ENCODE data around the gene TBATA.

The TBATA gene

DNA sequence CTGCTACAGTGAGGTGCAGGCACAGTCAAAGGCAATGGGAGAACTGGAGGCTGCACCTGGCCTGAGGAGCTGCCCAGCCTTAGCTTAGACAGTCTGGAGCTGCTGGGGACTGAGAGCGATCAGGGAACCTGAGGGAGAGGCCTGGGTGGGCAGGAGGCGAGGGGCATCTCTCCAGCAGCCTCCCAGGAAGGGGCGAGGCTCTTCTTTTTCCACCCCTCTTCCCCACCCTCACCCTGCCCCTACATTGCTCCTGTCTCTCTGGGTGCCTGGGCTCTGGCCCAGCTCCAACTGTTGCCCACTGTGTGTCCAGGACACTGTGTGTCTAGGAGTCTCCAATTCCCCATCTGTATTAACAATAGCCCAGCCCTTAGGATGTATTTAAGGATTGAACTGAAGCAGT lies 36.9 kb downstream of the TBATA start:
- CTCF ChIA-PET = interaction anchor here (1.0 to 1.9 kb wide), 3 partner anchors 11 to 199 kb away, joined by 3 to 7 read pairs (median 3); no protein-coding TSS in a partner anchor
- TF ChIP-seq, protein P1, sequence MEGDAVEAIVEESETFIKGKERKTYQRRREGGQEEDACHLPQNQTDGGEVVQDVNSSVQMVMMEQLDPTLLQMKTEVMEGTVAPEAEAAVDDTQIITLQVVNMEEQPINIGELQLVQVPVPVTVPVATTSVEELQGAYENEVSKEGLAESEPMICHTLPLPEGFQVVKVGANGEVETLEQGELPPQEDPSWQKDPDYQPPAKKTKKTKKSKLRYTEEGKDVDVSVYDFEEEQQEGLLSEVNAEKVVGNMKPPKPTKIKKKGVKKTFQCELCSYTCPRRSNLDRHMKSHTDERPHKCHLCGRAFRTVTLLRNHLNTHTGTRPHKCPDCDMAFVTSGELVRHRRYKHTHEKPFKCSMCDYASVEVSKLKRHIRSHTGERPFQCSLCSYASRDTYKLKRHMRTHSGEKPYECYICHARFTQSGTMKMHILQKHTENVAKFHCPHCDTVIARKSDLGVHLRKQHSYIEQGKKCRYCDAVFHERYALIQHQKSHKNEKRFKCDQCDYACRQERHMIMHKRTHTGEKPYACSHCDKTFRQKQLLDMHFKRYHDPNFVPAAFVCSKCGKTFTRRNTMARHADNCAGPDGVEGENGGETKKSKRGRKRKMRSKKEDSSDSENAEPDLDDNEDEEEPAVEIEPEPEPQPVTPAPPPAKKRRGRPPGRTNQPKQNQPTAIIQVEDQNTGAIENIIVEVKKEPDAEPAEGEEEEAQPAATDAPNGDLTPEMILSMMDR (IDR thresholded peaks at IDR 0.05; ENCODE audit: control extremely low read depth, extremely low read depth, low read depth, missing control alignments) = no peak
- POLR2A ChIA-PET = no interaction called here
- no peak for DNase-seq (ENCODE audit: extremely low spot score)

DNA sequence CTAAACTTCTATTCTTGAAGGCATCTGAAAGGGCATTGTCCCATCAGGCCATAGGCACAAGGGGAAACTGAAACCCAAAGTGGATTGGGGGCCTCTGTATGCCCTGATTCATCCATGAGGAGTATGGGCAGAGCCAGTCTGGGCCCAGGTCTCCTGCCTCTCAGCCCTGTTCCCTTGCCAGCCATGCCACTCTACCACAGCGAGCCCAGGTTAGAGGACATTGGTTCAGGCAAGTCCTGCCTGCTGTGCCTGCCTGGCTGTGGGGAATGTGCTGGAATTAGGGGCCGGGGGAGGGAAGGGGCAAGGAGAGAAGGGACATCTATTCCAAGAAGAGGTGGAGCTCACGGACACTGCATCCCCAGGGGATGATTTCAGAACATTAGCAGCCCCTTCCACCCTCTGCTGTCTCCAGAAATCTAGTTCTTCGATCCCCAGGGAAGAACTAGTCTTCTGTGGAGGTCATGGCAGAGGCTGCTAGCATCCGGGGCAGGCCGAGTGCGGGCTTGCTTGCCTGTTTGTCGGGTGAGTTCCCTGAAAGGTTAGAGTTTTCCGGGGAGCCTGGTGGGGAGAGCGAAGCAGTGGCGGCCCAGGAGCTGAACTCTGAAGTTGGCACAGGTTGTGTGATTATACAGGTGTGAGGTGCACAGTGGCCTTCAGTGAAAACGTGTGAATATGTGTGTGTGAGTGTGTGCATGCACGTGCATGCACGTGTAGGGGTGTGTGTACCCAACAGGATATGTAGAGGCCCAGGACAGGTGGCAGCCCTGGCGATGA lies 37.8 kb downstream of the TBATA start:
- TF ChIP-seq, protein P1 (IDR thresholded peaks at IDR 0.05; ENCODE audit: control extremely low read depth, extremely low read depth, low read depth, missing control alignments) = no peak
- ChIA-PET POLR2A (no interaction called here), CTCF (interaction anchor here (0.9 to 1.9 kb wide), 2 partner anchors 197 to 198 kb away, joined by 3 to 7 read pairs; no protein-coding TSS in a partner anchor)
- no peak for DNase-seq (ENCODE audit: extremely low spot score)

GRCh38 chr10:70745555-70745954 lies 39.6 kb downstream of the TBATA start:
- POLR2A ChIA-PET = no interaction called here
- DNase-seq (ENCODE audit: extremely low spot score) = no peak
- CTCF ChIA-PET = interaction anchor here (0.9 to 1.0 kb wide), 2 partner anchors 185 to 195 kb away, joined by 3 read pairs; no protein-coding TSS in a partner anchor
- TF ChIP-seq, protein P1 (IDR thresholded peaks at IDR 0.05; ENCODE audit: control extremely low read depth, extremely low read depth, low read depth, missing control alignments) = no peak

- TF ChIP-seq, protein P1 (IDR thresholded peaks at IDR 0.05; ENCODE audit: control extremely low read depth, extremely low read depth, low read depth, missing control alignments) = no peak
- ChIA-PET POLR2A (no interaction called here), CTCF (no interaction called here)
- DNase-seq (ENCODE audit: extremely low spot score) = no peak
Observed at GRCh38 chr10:70744617-70745143, 40.5 kb downstream of the TBATA start.

DNA sequence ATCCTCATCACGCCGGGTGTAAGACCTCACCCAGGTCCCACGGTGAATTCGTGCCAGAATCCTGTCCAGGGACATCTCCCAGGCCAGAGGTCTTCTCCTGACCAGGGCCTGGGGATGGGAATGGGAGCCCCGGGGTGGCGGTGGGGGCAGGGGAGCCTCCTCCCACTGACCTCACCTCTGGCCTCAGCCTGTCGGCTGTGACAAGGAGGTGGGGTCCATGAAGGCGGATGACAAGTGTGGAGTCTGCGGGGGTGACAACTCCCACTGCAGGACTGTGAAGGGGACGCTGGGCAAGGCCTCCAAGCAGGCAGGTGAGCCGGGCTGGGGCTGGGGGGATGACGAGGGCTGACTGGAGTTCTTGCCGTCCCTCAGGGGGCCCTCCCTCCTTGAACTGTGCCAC lies 41.3 kb downstream of the TBATA start:
- CTCF ChIA-PET = no interaction called here
- TF ChIP-seq, protein P1 (IDR thresholded peaks at IDR 0.05; ENCODE audit: control extremely low read depth, extremely low read depth, low read depth, missing control alignments) = no peak
- no peak for DNase-seq (ENCODE audit: extremely low spot score)
- POLR2A ChIA-PET = no interaction called here

DNA sequence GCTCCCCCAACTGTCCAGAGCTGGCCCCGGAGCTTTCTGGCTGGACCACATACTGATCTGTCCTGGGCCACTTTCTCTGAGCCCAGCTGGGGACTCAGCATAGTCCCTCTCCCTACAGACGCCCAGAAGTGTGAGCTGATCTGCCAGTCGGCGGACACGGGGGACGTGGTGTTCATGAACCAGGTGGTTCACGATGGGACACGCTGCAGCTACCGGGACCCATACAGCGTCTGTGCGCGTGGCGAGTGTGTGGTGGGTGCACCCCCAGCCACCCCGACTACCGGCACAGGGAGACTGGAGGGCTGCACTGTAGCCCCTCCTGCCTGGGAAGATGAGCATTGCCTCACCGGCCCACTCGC lies 41.8 kb downstream of the TBATA start:
- POLR2A ChIA-PET = no interaction called here
- DNase-seq (ENCODE audit: extremely low spot score) = no peak
- CTCF ChIA-PET = no interaction called here
- TF ChIP-seq, protein P1 (IDR thresholded peaks at IDR 0.05; ENCODE audit: control extremely low read depth, extremely low read depth, low read depth, missing control alignments) = no peak

Data from GM10248 (cell line).